Urinary bladder (tissue), 4 donors: ENCODE results near the gene ZNF214. TPM values are rescaled to one million over a fixed set of nuclear protein-coding genes. Genes with fewer than 3 reads are reported as not detected.

Source experiments
- DNase-seq: peaks from one replicate; pipeline ENCODE4 v3.0.0-alpha.2; 2015; ENCODE audit errors: extremely low spot score
- H3K27ac ChIP-seq: one replicate; pipeline ENCODE4 v1.5.1; 2013; ENCODE audit warnings: low read depth, mild to moderate bottlenecking, moderate library complexity
- H3K36me3 ChIP-seq: one replicate; pipeline ENCODE4 v1.6.1; 2013; ENCODE audit warnings: mild to moderate bottlenecking, moderate library complexity; ENCODE audit not compliant: insufficient read depth
- H3K4me1 ChIP-seq: one replicate; pipeline ENCODE4 v1.6.1; 2013; ENCODE audit warnings: mild to moderate bottlenecking, moderate library complexity; ENCODE audit not compliant: insufficient read depth
- H3K4me3 ChIP-seq: one replicate; pipeline ENCODE4 v1.5.1; 2013; ENCODE audit warnings: low read depth, low read length
- WGBS: extraction: QIAGEN DNeasy Blood & Tissue Kit; methylation state at CpG from one replicate; pipeline ENCODE4 v1.1.7; 2013; 5-methylcytosine and 5-hydroxymethylcytosine counted together
- polyA plus RNA-seq: library from polyadenylated mRNA; stranded (reverse); fragments of 200-250 nt; gene quantifications from one replicate; pipeline ENCODE4 v1.2.3, GENCODE V29; 2013
- total RNA-seq: library from RNA; depleted of rRNA; stranded (reverse); fragments of >200 nt; gene quantifications from one replicate; pipeline ENCODE4 v1.2.3, GENCODE V29; 2014
- donor health status: healthy with polysubstance abuse.
- donor health status: healthy.

ZNF214 gene
- 12.5 TPM for total RNA-seq
- polyA plus RNA-seq = 2.8 TPM

DNA sequence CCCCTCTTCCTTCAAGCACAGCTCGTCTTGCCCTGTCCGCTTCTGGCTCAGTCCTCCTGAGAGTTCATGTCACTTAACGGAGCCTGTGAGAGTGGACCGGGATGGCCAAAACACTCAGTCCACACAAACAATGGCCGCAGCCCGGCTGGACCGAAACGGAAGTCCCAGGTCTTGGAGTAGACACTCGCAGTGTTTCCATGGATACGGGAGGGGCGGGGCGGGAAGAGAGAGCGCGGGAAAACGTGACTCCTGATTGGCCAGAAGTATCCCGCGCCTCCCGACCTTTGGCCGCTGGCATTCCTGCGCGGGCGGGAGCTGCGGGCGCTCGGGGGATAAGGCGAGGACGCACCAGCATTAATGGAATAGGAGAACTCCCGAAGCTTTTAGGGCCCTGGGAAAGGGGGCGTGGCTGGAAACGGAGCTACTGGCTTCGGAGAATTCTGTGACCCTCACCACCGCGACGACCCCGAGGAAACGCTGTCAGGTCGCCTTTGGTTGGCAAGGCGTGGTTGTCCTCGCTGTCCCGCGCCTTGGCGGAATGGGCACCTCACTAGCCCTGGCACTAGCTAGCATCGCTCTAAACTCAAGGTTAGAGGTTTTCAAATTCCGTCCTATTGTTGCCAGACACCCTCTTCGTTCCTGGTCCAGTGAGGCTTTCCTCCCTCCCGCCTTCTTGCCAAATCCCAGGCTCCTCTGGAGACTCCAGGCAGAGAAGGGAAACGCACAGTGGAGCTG lies at the start of gene ZNF214, which contains the start of gene NLRP14:
Gene ZNF214 (minus strand): TSS at position 164 of the 735 bp plus-strand sequence. CDS start 17,511 bp downstream, outside the sequence.
Gene NLRP14 (plus strand): TSS at position 297 of the 735 bp plus-strand sequence. CDS start 18,108 bp downstream, outside the sequence.
- Histone ChIP-seq H3K4me1 (no peaks in the 10 kb centered on the region), H3K4me3 (peak within 1 kb of the TSS; percentile 42), H3K27ac (peak within 1 kb of the TSS; percentile 73), H3K36me3 (no peaks in the 10 kb centered on the region)
- WGBS = 2% methylated on average over 47 of the region's 47 CpGs
- DNase-seq = peak; percentile 88

DNA sequence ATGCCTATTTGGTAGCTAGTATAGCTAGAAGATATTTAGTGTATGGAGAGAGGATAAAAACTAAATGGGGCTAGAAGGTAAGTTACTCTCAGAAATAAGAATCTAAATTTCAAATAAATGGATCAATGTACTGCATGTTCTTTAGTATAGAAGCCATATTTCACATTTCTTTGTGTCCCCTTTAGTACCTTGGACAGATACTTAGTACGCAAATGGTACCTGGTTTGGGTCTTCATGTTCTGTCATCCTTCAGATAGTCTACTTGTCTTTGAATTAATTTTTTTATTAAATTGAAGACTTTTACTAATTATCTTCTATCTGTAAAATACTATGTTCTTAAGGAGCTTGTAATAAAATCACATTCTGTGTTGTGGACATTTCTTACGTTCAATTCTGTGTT lies 42.4 kb upstream of the ZNF214 start:
- no peaks in the 10 kb centered on the region for H3K36me3 ChIP-seq
- DNase-seq = no peak
- WGBS = 91% methylated on average over 2 of the region's 2 CpGs
- H3K27ac ChIP-seq = no peak overlapping the region
- no peak overlapping the region for H3K4me3 ChIP-seq
- H3K4me1 ChIP-seq = no peaks in the 10 kb centered on the region

GRCh38 chr11:7060868-7061267 lies 40.7 kb upstream of the ZNF214 start:
- no peak for DNase-seq
- Histone ChIP-seq H3K4me3 (no peak overlapping the region), H3K4me1 (no peaks in the 10 kb centered on the region), H3K36me3 (no peaks in the 10 kb centered on the region), H3K27ac (no peak overlapping the region)
- WGBS = 61% methylated on average over 1 of the region's 1 CpG

DNA sequence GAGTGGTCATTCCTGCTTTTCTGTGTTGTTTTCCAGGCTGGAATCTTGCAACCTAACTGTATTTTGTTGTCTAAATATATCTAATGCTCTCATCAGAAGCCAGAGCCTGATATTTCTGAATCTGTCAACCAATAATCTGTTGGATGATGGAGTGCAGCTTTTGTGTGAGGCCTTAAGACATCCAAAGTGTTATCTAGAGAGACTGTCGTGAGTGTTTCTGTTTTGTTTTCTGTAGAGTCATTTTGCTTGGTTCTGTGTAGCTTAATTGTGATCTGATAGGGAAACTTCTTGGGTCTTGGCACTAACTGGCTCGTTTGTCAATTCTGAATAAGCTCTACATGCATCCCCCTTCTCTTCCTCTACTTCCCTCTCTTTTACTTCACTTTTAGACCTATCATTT lies 37.5 kb upstream of the ZNF214 start:
- no peak overlapping the region for H3K4me3 ChIP-seq
- no peaks in the 10 kb centered on the region for H3K4me1 ChIP-seq
- 18% methylated on average over 2 of the region's 2 CpGs for WGBS
- H3K36me3 ChIP-seq = no peaks in the 10 kb centered on the region
- no peak overlapping the region for H3K27ac ChIP-seq
- no peak for DNase-seq

DNA sequence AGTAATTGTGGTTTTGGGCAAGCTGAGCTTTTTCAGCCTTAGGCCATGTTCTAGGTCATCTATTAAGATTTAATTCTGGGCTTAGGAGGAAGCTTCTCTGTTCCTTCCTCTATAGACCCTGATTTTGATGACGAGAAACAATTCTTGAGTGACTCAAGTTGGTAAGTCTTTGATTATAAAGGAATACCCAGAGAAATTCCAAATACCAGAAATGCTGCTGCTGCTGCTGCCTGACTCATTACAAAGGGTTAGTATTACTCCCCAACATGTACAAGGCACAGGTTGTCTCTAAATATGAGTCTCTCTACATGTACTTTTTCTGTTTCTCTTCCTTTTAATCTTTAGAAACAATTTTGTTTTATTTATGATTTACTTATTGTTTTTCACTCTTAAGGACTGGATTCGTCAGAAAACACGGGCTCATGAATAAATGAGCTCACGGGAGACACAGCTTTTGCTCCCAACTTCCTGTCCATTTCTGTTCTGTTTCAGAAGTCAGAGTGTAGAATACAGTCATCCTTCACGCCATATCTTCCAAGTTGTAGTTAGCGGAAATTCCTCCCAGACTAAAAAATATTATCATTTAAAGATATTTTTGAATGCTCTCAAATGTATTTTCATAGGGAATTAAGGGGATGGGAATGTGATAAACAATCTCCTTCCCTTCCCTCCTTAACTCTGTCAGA lies 36.8 kb upstream of the ZNF214 start:
- 29% methylated on average over 6 of the region's 6 CpGs for WGBS
- Histone ChIP-seq H3K36me3 (no peaks in the 10 kb centered on the region), H3K4me1 (no peaks in the 10 kb centered on the region), H3K27ac (no peak overlapping the region), H3K4me3 (no peak overlapping the region)
- no peak for DNase-seq

GRCh38 chr11:7050191-7050590 lies 30.0 kb upstream of the ZNF214 start:
- no peaks in the 10 kb centered on the region for H3K4me1 ChIP-seq
- DNase-seq = no peak
- no peaks in the 10 kb centered on the region for H3K36me3 ChIP-seq
- no peak overlapping the region for H3K4me3 ChIP-seq
- 96% methylated on average over 1 of the region's 1 CpG for WGBS
- no peak overlapping the region for H3K27ac ChIP-seq

DNA sequence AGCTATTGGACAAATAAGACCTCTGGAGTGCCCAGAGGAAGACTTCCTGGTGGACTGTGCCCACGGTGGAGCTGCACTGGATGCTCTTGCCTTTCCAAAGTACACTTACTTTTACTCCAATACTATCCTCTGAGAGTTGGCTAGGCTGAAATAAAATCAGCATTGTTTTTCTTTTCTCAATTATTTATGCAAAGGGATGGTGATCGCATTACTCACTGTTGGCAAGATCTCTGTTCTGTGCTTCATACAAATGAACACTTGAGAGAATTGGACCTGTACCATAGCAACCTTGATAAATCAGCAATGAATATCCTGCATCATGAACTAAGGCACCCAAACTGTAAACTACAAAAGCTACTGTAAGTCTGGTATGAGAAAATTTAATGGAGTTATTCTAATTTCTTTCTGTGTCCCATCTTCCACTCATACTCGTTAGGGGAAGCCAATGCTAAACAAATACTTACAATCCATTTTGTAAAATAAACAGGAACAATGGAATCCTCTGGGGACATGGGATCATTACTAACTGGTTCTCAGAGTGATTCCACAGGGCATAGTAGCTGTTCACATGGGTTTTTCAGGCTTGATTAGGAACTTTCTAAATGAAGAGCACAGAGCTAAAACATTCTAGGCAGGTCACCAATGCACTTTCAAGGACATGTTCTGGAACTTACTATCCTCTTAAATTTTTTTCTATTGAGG lies 26.5 kb upstream of the ZNF214 start:
- no peak overlapping the region for H3K27ac ChIP-seq
- 34% methylated on average over 3 of the region's 3 CpGs for WGBS
- no peak for DNase-seq
- H3K4me3 ChIP-seq = no peak overlapping the region
- no peaks in the 10 kb centered on the region for H3K4me1 ChIP-seq
- no peaks in the 10 kb centered on the region for H3K36me3 ChIP-seq

- no peak overlapping the region for H3K27ac ChIP-seq
- 90% methylated on average over 6 of the region's 6 CpGs for WGBS
- no peaks in the 10 kb centered on the region for H3K4me1 ChIP-seq
- DNase-seq = no peak
- H3K36me3 ChIP-seq = no peaks in the 10 kb centered on the region
- no peak overlapping the region for H3K4me3 ChIP-seq
These were observed 13.9 kb upstream of the ZNF214 start for GRCh38 chr11:7034019-7034418.

GRCh38 chr11:7032692-7033091 lies 12.5 kb upstream of the ZNF214 start:
- Histone ChIP-seq H3K4me3 (no peak overlapping the region), H3K4me1 (no peaks in the 10 kb centered on the region)
- WGBS = 22% methylated on average over 1 of the region's 1 CpG

DNA sequence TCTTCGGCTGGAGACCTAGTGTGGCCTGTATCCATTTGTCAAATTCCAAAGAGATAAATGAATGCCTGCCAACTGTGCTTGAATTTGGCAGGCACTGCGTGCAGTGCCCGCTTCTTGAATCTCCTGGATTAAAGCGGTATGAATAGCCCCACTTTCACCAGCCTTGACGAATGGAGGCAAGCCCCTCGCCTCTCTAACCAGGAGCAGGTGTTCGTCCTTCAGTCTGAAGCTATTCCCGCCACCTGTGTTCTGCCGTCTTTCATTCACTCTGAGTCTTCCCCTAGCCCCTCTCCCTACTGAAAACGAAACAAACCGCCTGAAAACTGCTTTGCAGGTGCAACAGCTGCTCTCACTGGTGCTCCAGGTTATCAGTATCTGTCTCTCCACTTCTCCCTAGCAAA lies 11.3 kb upstream of the ZNF214 start:
- H3K27ac ChIP-seq = no peak overlapping the region
- H3K36me3 ChIP-seq = no peaks in the 10 kb centered on the region
- no peak for DNase-seq
- 78% methylated on average over 11 of the region's 11 CpGs for WGBS
- no peaks in the 10 kb centered on the region for H3K4me1 ChIP-seq
- H3K4me3 ChIP-seq = no peak overlapping the region

More at GRCh38 chr11:7032692-7033091, 12.5 kb upstream of the ZNF214 start:
- H3K27ac ChIP-seq = no peak overlapping the region
- DNase-seq = no peak
- H3K36me3 ChIP-seq = no peaks in the 10 kb centered on the region

DNA sequence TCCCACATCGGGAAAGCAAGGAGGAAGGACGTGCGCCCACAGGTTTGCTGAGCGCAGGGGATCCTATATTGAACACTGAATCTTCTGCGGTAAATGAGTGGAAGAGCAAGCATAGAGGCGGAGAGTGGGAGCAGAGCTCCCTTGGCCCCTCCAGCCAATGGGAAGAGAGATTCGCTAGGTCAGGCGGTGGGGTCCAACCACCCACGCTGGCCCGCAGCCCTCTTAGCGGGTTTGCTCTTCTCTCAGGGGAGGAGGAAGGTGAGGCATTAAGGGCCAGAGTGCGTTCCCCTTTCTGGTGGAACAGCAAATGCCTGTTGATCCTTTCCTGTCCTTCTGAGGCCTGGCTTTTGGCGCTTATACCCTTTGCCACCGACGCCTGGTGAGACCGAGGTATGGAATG lies 10.7 kb upstream of the ZNF214 start:
- Histone ChIP-seq H3K27ac (no peak overlapping the region), H3K4me3 (no peak overlapping the region), H3K36me3 (no peaks in the 10 kb centered on the region), H3K4me1 (no peaks in the 10 kb centered on the region)
- WGBS = 89% methylated on average over 16 of the region's 16 CpGs
- no peak for DNase-seq

GRCh38 chr11:7028141-7028540 lies 8.0 kb upstream of the ZNF214 start:
- Histone ChIP-seq H3K36me3 (no peaks in the 10 kb centered on the region), H3K27ac (no peak overlapping the region), H3K4me1 (no peaks in the 10 kb centered on the region), H3K4me3 (no peak overlapping the region)
- 86% methylated on average over 3 of the region's 3 CpGs for WGBS
- DNase-seq = no peak

- Histone ChIP-seq H3K4me1 (no peaks in the 10 kb centered on the region), H3K36me3 (no peaks in the 10 kb centered on the region), H3K4me3 (no peak overlapping the region), H3K27ac (no peak overlapping the region)
- WGBS = 88% methylated on average over 5 of the region's 5 CpGs
- DNase-seq = no peak
These were observed 1.2 kb upstream of the ZNF214 start for GRCh38 chr11:7021318-7021717.
